GM19099 (cell line): ENCODE results near the gene SLC26A9.

ENCODE experiments used
- POLR2A ChIP-seq: IDR thresholded peaks from 3 replicates; pipeline ENCODE4 v1.6.1; 2011; ENCODE audit warnings: low read depth; ENCODE audit not compliant: insufficient read length; ENCODE audit errors: extremely low read depth

The SLC26A9 gene

GRCh38 chr1:205928317-205928716 lies 14.9 kb downstream of the SLC26A9 start:
- no peak for TF ChIP-seq POLR2A

DNA sequence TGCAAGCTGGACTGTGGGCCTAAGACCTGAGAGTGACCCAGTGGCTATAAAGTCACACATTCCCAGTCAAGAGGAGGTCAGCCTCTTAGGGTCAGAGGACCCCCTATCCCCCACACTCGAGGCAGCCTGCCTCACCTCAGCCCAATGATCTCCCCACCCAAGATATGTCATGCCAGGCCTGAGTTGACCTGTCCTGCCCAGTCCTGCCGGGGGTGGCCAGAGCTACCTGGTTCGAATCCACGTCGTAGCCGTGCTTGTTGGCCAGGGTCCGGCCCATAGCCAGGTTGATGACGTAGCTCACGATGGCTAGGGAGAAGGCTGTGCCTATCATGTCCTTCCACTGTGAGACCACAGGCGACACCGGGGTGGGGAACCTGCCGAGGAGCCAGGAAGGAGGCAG lies 15.6 kb downstream of the SLC26A9 start:
- no peak for TF ChIP-seq POLR2A

DNA sequence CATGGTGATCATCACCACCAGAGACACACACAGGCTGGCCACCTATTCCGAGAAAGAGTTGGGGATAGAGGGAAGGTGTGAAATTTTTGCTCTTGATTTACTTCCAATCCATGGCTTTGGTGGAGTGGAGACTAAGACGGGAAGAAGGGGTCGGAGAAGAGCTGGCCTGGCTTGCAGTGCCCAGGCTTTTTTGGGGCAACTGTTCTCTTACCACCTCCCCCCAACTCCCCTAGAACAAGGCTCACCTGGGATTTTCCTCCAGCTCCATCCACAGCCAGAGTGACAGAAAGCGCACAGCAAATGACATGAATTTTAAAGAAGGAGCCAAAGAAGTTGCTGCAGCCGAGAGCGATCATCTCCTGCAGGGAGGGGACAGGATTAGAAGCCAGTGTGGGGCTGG lies 16.0 kb downstream of the SLC26A9 start:
- no peak for TF ChIP-seq POLR2A

GRCh38 chr1:205926636-205927035 lies 16.6 kb downstream of the SLC26A9 start:
- TF ChIP-seq POLR2A, result no peak

GRCh38 chr1:205926213-205926612 lies 17.0 kb downstream of the SLC26A9 start:
- TF ChIP-seq POLR2A, result no peak

- no peak for TF ChIP-seq POLR2A
Observed at GRCh38 chr1:205925736-205926135, 17.5 kb downstream of the SLC26A9 start.

- no peak for TF ChIP-seq POLR2A
Observed at GRCh38 chr1:205924460-205924790, 18.8 kb downstream of the SLC26A9 start.

DNA sequence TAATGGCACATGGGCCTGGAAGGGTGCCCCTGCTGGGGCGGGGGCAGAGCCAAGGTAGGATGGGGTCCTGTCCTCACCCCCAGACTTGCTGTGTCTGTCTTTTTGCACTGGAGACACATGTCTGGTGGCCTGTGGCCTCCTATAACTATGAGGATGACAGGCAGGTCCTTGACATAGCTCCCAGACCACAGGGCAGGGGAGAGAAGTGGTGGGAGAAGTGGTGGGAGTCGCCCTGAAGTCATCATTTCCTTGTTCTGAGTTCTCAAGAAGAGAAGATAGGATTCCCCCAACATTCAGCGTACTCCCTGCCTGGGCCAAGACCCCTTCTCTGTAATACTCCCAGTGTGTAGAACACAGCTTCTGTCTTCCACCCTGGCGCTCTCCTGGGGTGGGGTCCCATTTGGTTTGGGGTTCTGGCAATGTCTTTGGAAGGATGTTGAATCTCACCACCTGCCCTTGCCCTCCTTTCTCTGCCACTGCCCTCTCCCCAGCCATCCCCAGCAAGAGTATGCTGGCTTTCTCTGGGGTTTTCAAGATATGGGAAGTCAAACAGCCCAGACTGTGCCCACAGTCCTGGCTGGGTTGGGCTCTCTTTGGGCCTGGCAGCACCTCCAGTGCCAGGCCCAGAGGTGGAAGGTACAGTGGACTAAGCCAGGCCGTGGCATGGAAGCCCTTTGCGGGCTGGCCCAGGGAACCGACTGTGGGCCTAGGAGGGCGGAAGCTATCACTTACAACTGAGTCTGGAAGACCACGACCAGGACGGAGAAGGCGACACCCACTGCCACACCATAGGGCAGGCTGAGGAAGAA lies 19.4 kb downstream of the SLC26A9 start:
- no peak for TF ChIP-seq POLR2A

DNA sequence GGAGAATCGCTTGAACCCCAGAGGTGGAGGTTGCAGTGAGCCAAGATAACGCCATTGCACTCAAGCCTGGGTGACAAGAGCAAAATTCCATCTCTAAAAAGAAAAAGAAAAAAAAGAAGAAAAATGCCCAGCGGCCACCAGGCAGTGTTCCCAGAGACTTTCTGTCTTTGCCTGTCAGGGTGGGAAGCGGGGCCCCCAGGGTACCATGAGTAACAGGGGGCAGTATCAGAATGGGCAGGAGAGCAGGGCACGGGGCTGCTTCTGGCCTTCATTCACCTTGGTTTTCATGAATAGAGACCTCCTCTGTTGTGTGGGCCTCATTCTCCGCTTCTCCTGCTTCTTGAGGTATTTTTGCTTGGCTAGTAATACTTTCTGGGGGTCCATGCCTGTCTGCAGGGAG lies 20.4 kb downstream of the SLC26A9 start:
- no peak for TF ChIP-seq POLR2A

DNA sequence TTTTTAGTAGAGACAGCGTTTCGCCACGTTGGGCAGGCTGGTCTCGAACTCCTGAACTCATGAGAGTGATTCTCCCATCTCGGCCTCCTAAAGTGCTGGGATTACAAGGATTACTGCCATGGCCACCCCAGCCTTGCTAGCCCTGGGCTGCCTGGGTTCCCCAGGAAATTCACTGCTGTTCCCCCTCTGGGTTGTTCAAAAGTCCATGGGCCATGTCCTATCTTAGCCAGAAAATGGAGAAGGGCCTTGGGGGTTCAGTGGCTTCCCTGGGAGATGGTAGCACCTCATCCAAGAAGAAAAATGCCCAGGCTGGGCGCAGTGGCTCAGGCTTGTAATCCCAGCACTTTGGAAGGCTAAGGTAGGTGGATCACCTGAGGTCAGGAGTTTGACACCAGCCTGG lies 20.9 kb downstream of the SLC26A9 start:
- TF ChIP-seq POLR2A, result no peak

- TF ChIP-seq POLR2A, result no peak
Observed at GRCh38 chr1:205921570-205921909, 21.7 kb downstream of the SLC26A9 start.

DNA sequence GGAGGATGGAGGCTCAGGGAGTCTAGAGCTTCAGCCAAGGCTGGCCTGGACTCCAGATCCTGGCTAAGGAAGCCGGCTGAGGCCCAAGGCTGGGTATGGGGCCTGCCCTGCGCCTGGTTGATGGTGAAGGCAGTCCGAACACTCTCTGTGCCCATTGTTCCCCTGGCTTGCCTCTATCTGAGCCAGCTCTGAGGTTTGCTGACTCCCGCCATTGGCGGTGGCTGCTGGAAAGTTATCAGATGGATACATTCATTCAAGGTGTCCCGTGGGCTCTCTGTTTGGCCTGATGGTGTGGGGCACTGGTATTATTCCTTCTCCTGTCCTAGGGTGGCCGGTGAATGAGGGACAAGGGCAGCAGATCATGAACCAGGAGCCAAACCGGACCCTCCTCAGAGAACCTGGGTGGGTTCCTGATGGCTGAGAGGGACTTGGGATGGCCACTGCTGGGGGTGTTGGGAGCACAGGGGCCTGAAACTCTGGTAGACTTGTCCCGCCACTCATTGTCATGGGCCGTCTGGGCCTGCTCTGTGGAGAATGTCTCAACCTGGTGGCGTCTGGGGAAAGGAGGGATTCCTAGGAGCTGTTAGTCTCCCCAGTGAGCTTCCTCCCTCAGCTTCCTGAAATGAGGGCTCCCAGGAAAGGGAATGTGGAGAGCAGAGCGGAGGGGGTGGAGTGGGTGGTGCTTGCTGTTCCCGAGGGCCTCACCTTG lies 22.2 kb downstream of the SLC26A9 start:
- no peak for TF ChIP-seq POLR2A

GRCh38 chr1:205920159-205920558 lies 23.1 kb downstream of the SLC26A9 start:
- TF ChIP-seq POLR2A, result no peak

- TF ChIP-seq POLR2A, result no peak
Observed at GRCh38 chr1:205918955-205919746, 24.1 kb downstream of the SLC26A9 start.

DNA sequence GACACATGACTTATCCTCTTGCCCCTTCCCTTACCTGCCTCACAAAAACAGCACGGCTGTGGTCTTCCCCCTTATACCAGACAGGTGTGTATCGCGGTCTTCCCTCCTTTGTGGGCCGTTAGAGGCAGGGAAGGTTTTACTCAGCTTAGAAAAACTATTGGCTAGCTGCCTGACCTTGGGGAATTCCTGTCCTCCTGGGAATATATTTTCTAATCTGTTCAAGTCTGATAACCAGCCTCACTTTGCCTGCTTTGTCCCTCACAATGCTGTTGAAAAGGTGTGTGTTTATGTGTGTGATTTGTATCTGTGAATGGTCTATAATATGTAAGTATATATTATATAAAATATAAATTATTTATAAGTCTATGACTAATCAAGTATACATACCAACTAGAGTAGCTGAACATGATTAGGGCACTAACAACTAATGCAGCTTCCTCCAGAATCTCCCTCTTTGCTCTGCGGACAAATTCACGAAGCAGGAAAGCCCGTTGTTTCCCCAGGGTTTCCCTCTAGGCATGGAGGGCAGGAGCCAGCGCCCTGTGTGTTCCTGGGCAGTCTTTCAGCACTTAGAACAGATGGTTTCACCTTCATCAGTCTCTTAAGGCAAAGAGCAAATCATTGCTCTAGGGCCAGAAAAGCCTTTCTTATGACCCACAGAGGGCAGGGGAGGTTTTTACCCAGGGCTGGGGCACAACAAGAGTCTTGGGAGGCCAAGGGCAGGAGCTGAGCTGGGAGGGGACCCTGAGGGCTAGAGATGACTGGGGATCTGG lies 25.6 kb downstream of the SLC26A9 start:
- TF ChIP-seq POLR2A, result no peak

DNA sequence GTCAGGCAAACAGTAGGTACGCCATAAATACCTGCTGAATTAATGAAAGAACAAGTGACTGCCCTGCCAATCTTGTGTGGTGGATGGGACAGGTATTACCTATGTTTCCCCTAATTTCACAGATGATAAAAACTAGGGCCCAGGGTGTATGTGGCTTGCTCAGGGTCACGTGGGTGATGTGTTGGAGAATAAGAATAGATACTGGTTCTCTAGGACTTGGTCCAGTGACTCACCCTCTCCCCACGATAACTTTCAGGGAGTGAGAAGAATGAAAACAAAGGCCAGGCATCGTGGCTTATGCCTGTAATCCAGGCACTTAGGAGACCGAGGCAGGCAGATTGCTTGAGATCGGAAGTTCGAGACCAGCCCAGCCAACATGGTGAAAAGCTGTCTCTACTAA lies 26.7 kb downstream of the SLC26A9 start:
- TF ChIP-seq POLR2A, result no peak
